Panc1 (cell line): Measurements from ENCODE around the gene NUDT13.

Experiments used
- REST ChIP-seq, 2 experiments: IDR thresholded peaks; 2 replicates each; pipeline ENCODE4 v1.6.1; 2011 to 2012; ENCODE audit warnings: low read depth in 2 of 2, control low read depth in 1 of 2, low read length in 1 of 2, mild to moderate bottlenecking in 1 of 2, moderate library complexity in 1 of 2; ENCODE audit not compliant: insufficient read depth in 1 of 2
- SIN3A ChIP-seq: IDR thresholded peaks from 2 replicates; pipeline ENCODE4 v1.6.1; 2012; ENCODE audit warnings: low read depth, mild to moderate bottlenecking, low read length, moderate library complexity, borderline replicate concordance; ENCODE audit not compliant: insufficient read depth
- TCF7L2 ChIP-seq: IDR thresholded peaks from 2 replicates; pipeline ENCODE4 v1.6.1; 2011; ENCODE audit warnings: mild to moderate bottlenecking, low read depth, low read length, inconsistent platforms
- TF ChIP-seq, protein P1 (sequence below): fragments of 450-650 bp; IDR thresholded peaks from 2 replicates; pipeline ENCODE4 v1.5.1; 2017; ENCODE audit warnings: mild to moderate bottlenecking

DNA sequence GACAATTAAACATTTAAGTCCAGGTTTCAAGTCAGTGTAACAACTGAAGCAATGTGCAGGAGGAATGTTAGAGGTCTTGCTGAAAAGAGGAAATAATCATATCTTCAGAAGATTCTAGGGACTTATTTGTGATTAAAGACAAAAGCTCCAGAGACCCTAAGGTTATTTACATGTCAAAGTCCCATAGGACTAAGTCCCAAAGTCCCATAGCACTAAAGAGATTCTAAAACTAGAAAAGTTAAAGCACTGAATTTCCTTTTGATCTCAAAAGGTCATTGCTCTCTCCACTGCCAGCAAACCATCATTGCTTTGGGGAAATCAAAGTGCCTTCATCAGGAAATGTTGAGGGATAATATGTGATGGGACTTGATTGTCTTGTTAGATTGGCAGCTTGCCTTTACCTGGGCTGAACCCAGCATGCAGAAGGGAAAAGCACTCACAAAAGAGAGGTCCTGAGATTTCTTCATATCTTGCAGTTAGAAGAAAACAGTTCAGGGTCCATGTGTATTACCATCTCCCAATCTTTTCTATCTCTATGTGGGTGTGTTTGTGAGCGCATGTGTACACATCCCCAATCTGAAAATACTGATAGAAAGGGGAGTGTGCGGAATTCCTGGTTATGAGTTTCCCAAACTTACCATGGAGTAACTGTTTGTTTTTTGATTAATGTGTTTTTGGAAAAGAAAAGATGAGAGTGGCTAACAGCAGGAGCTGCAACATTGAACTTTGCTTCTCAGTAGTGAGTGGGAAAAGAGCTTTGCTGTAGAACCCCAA lies 21.8 kb downstream of the NUDT13 start:
- TF ChIP-seq SIN3A (no peak), REST (IDR thresholded peaks at IDR 0.05; ENCODE audit: insufficient read depth in 1 of 2, low read depth in 2 of 2, low read length in 1 of 2) (no peak), TCF7L2 (no peak)
- TF ChIP-seq, protein P1, sequence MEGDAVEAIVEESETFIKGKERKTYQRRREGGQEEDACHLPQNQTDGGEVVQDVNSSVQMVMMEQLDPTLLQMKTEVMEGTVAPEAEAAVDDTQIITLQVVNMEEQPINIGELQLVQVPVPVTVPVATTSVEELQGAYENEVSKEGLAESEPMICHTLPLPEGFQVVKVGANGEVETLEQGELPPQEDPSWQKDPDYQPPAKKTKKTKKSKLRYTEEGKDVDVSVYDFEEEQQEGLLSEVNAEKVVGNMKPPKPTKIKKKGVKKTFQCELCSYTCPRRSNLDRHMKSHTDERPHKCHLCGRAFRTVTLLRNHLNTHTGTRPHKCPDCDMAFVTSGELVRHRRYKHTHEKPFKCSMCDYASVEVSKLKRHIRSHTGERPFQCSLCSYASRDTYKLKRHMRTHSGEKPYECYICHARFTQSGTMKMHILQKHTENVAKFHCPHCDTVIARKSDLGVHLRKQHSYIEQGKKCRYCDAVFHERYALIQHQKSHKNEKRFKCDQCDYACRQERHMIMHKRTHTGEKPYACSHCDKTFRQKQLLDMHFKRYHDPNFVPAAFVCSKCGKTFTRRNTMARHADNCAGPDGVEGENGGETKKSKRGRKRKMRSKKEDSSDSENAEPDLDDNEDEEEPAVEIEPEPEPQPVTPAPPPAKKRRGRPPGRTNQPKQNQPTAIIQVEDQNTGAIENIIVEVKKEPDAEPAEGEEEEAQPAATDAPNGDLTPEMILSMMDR, result no peak
